Measurements from ENCODE around the gene TMEM107. TPM values are rescaled to one million over a fixed set of nuclear protein-coding genes. Genes with fewer than 3 reads are reported as not detected.

TMEM107 gene
- total and polyA plus RNA-seq, 10 of the 15 experiments (the other 5 are each of a cell fraction or from before 2014, with no cell fraction given): 7.9 to 38.7 (median 22.9) TPM

GRCh38 chr17:8159459-8160223, 16.5 kb downstream of the TMEM107 start:
- no peaks in the 10 kb centered on the region for H4K20me1 ChIP-seq (ENCODE audit: control insufficient read depth, insufficient read depth)
- DNase-seq (ENCODE audit: low read depth, low spot score) (no peak), FAIRE-seq (no peak), ATAC-seq (no peak)
- H3K4me2 ChIP-seq (ENCODE audit: control insufficient read depth, insufficient read depth): no peak overlapping the region; the same call in 1 of the 2 replicates
- H3K9me3 ChIP-seq (replicated peaks; ENCODE audit: control insufficient read depth, insufficient read depth, low read length): no peaks in the 10 kb centered on the region
- H3K27me3 ChIP-seq (replicated peaks in 1 of 2; ENCODE audit: control insufficient read depth in 2 of 2, insufficient read depth in 2 of 2, low read length in 1 of 2): no peaks in the 10 kb centered on the region
- H3K36me3 ChIP-seq (ENCODE audit: control insufficient read depth in 2 of 2, insufficient read depth in 2 of 2, low read length in 1 of 2): peaks cover 0 to 5% of the 10 kb centered on the region in 2 experiments; a peak in 1 of 4 replicates
- no peak overlapping the region for H3K27ac ChIP-seq (ENCODE audit: control insufficient read depth, insufficient read depth)
- POLR2A ChIA-PET: interaction anchor here (1.1 to 2.3 kb wide), 2 partner anchors 22 to 37 kb away, joined by 5 to 11 read pairs; no protein-coding TSS in a partner anchor
- no peak for TF ChIP-seq BRCA1 (IDR thresholded peaks at IDR 0.05; ENCODE audit: low read depth, low read length)
- no peak for TF ChIP-seq ASH2L (IDR thresholded peaks at IDR 0.05; ENCODE audit: borderline replicate concordance, low read depth)
- TF ChIP-seq EP300 (IDR thresholded peaks at IDR 0.05; ENCODE audit: borderline replicate concordance in 1 of 2, control insufficient read depth in 1 of 2, low read depth in 2 of 2, low read length in 2 of 2): no peak
- intact Hi-C loops (cut with micrococcal nuclease; ENCODE audit: unreplicated experiment) (loop anchor here (5.0 kb wide), 1 partner anchor 97 kb away; no protein-coding TSS in a partner anchor), in situ Hi-C loops (cut with MboI) (no loop called here)
- RAD21 ChIA-PET (ENCODE audit: unreplicated experiment): interaction anchor here (0.8 to 2.4 kb wide), 7 partner anchors 13 to 66 kb away, joined by 3 to 16 read pairs (median 4); partner anchors contain the start of gene HES7
- H3K4me1 ChIP-seq (ENCODE audit: control insufficient read depth, insufficient read depth, low read length): peaks cover 36% of the 10 kb centered on the region
- H3K4me3 ChIP-seq: no peak overlapping the region
- CTCF ChIA-PET: interaction anchor here (0.6 to 5.3 kb wide), 16 partner anchors 8 to 140 kb away, joined by 3 to 46 read pairs (median 7); partner anchors contain the start of genes ALOXE3 and HES7
- H3K9ac ChIP-seq (ENCODE audit: control insufficient read depth, insufficient read depth, low read length): no peak overlapping the region; the same call in 1 of the 2 replicates
- peaks cover 26% of the 10 kb centered on the region for H3K79me2 ChIP-seq (ENCODE audit: control insufficient read depth, insufficient read depth, low read length)
- SMC1A ChIA-PET (ENCODE audit: uncharacterized antibody, unreplicated experiment): interaction anchor here (0.6 to 2.7 kb wide), 6 partner anchors 21 to 141 kb away, joined by 3 to 15 read pairs (median 6); no protein-coding TSS in a partner anchor
- WGBS (ENCODE audit: insufficient coverage, insufficient replicate concordance, low lambda C conversion rate, missing lambda C conversion rate): 86% methylated on average over 4 of the region's 4 CpGs
- no TSS peak for BruUV-seq (replicated peaks)
- no peak overlapping the region for H2AFZ ChIP-seq (ENCODE audit: control insufficient read depth, low read depth, low read length)

DNA sequence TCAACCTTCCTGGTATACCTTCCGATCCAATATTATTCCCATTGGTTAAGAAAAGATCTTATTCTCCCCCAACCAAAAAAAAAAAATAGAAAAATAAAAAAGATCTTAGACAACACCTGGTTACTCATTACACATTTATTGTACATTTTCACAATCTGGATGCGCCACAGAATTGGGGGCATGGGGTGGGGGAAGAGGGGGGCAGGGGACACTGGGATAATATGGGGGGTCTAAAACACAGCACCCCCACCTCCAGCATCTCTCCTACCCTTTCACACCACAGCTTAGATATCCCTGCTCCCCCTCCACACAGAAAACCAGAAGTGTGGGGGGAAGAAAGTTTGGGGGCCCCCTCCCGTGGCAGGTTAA, 17.2 kb downstream of the TMEM107 start:
- H2AFZ ChIP-seq (ENCODE audit: control insufficient read depth, low read depth, low read length): no peak overlapping the region
- ATAC-seq (no peak), FAIRE-seq (no peak), DNase-seq (ENCODE audit: low read depth, low spot score) (no peak)
- TF ChIP-seq, protein P1, sequence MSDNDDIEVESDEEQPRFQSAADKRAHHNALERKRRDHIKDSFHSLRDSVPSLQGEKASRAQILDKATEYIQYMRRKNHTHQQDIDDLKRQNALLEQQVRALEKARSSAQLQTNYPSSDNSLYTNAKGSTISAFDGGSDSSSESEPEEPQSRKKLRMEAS (IDR thresholded peaks at IDR 0.05; ENCODE audit: low read depth, low read length): no peak
- TF ChIP-seq RELA (IDR thresholded peaks at IDR 0.05; ENCODE audit: borderline replicate concordance, partially characterized antibody) (no peak), TCF12 (IDR thresholded peaks at IDR 0.05; ENCODE audit: low read depth, low read length) (no peak)
- peaks cover 0 to 5% of the 10 kb centered on the region in 2 experiments; a peak in 1 of 4 replicates for H3K36me3 ChIP-seq (ENCODE audit: control insufficient read depth in 2 of 2, insufficient read depth in 2 of 2, low read length in 1 of 2)
- ChIA-PET CTCF (interaction anchor here (0.7 to 5.3 kb wide), 17 partner anchors 8 to 142 kb away, joined by 3 to 46 read pairs (median 6); partner anchors contain the start of genes ALOXE3 and HES7), RAD21 (ENCODE audit: unreplicated experiment) (interaction anchor here (0.7 to 2.4 kb wide), 10 partner anchors 15 to 141 kb away, joined by 3 to 16 read pairs (median 4); partner anchors contain the start of gene HES7), SMC1A (ENCODE audit: uncharacterized antibody, unreplicated experiment) (interaction anchor here (0.9 to 5.1 kb wide), 9 partner anchors 20 to 101 kb away, joined by 3 to 42 read pairs (median 6); partner anchors contain the start of genes ALOXE3 and HES7), POLR2A (interaction anchor here (1.1 to 7.5 kb wide), 4 partner anchors 21 to 64 kb away, joined by 5 to 71 read pairs (median 8); partner anchors contain the start of gene BORCS6)
- no peak overlapping the region for H3K4me3 ChIP-seq
- H3K4me1 ChIP-seq (ENCODE audit: control insufficient read depth, insufficient read depth, low read length): peaks cover 30% of the 10 kb centered on the region
- H3K27ac ChIP-seq (ENCODE audit: control insufficient read depth, insufficient read depth): no peak overlapping the region
- H3K9ac ChIP-seq (ENCODE audit: control insufficient read depth, insufficient read depth, low read length): no peak overlapping the region
- no peaks in the 10 kb centered on the region for H4K20me1 ChIP-seq (ENCODE audit: control insufficient read depth, insufficient read depth)
- peaks cover 26% of the 10 kb centered on the region for H3K79me2 ChIP-seq (ENCODE audit: control insufficient read depth, insufficient read depth, low read length)
- no TSS peak for BruUV-seq (replicated peaks)
- H3K4me2 ChIP-seq (ENCODE audit: control insufficient read depth, insufficient read depth): no peak overlapping the region
- in situ Hi-C loops (cut with MboI) (no loop called here), intact Hi-C loops (cut with micrococcal nuclease; ENCODE audit: unreplicated experiment) (no loop called here)
- H3K9me3 ChIP-seq (replicated peaks; ENCODE audit: control insufficient read depth, insufficient read depth, low read length): no peaks in the 10 kb centered on the region
- WGBS (ENCODE audit: insufficient coverage, insufficient replicate concordance, low lambda C conversion rate, missing lambda C conversion rate): 22% methylated on average over 2 of the region's 3 CpGs
- no peaks in the 10 kb centered on the region for H3K27me3 ChIP-seq (replicated peaks in 1 of 2; ENCODE audit: control insufficient read depth in 2 of 2, insufficient read depth in 2 of 2, low read length in 1 of 2)
